Sigmoid colon (tissue), 7 donors: ENCODE measurements around the gene CBR3. TPM values are rescaled to one million over a fixed set of nuclear protein-coding genes. Genes with fewer than 3 reads are reported as not detected.
A peak's percentile ranks its signal among the peaks of the same experiment; 100 is the strongest.

ENCODE experiments used
- DNase-seq: peaks from one replicate; pipeline ENCODE4 v3.0.0-alpha.2; 2019
- H3K27ac ChIP-seq, 4 donors: fragments of 200-600 bp; sonication (generic); one replicate each; pipeline ENCODE4 v1.5.1; 2016 to 2019; ENCODE audit warnings: mild to moderate bottlenecking in 1 of 4
- H3K27me3 ChIP-seq, 3 donors: fragments of 200-600 bp; sonication (generic); one replicate each; pipeline ENCODE4 v1.5.1; 2019; ENCODE audit warnings: mild to moderate bottlenecking in 1 of 3
- H3K36me3 ChIP-seq, 4 donors: fragments of 200-600 bp; sonication (generic); one replicate each; pipeline ENCODE4 v1.5.1; 2016 to 2019
- H3K4me1 ChIP-seq, 4 donors: fragments of 200-600 bp; sonication (generic); one replicate each; pipeline ENCODE4 v1.5.1; 2017 to 2019
- H3K4me3 ChIP-seq, 4 donors: fragments of 200-600 bp; sonication (generic); one replicate each; pipeline ENCODE4 v1.5.1; 2017 to 2019; ENCODE audit warnings: mild to moderate bottlenecking in 2 of 4, moderate library complexity in 1 of 4
- H3K9me3 ChIP-seq, 4 donors: fragments of 200-600 bp in 3 of 4; sonication (generic) in 3 of 4; one replicate each; pipeline versions ENCODE4 v1.5.1 to v1.6.1; 2013 to 2019
- CTCF ChIP-seq, 4 experiments: fragments of 450-650 bp in 3 of 4; fragments of 200-600 bp in 1 of 4; IDR thresholded peaks; one replicate each; pipeline ENCODE4 v1.5.1; 2016 to 2019; ENCODE audit warnings: antibody characterized with exemption in 4 of 4, mild to moderate bottlenecking in 3 of 4, moderate library complexity in 2 of 4
- EP300 ChIP-seq, 4 donors: sonication (generic); formaldehyde crosslinking; IDR thresholded peaks; one replicate each; pipeline ENCODE4 v1.6.1; 2017; ENCODE audit warnings: antibody characterized with exemption in 4 of 4
- POLR2A ChIP-seq, 2 donors: fragments of 450-650 bp; IDR thresholded peaks; one replicate each; pipeline ENCODE4 v1.6.1; 2016; ENCODE audit warnings: antibody characterized with exemption in 2 of 2, mild to moderate bottlenecking in 2 of 2, moderate library complexity in 2 of 2
- POLR2AphosphoS5 ChIP-seq, 4 donors: sonication (generic); formaldehyde crosslinking; IDR thresholded peaks; one replicate each; pipeline ENCODE4 v1.6.1; 2017; ENCODE audit warnings: antibody characterized with exemption in 4 of 4
- WGBS, 2 donors: extraction: QIAGEN DNeasy Blood & Tissue Kit; methylation state at CpG; one replicate each; pipeline ENCODE4 v1.1.7; 2013; 5-methylcytosine and 5-hydroxymethylcytosine counted together
- intact Hi-C: fragments of 100-400 bp; cut with DNase I; formaldehyde crosslinking; loops from one replicate; pipeline ENCODE4 v1.15.1; 2023
- polyA plus RNA-seq, 3 donors: library from polyadenylated mRNA; stranded (reverse); fragments of 200-250 nt; gene quantifications; one replicate each; pipeline ENCODE4 v1.2.3, GENCODE V29; 2013
- total RNA-seq, 4 donors: library from RNA; depleted of rRNA; stranded (reverse); fragments of >200 nt; gene quantifications; one replicate each; pipeline ENCODE4 v1.1.0, GENCODE V29; 2016
- donor health status: healthy with polysubstance abuse.
- donor health status: Bipolar disorder and iron deficiency.
- donor health status: healthy.

Gene CBR3
- total and polyA plus RNA-seq, 7 donors, result 2.3 to 17.8 (median 10.2) TPM

DNA sequence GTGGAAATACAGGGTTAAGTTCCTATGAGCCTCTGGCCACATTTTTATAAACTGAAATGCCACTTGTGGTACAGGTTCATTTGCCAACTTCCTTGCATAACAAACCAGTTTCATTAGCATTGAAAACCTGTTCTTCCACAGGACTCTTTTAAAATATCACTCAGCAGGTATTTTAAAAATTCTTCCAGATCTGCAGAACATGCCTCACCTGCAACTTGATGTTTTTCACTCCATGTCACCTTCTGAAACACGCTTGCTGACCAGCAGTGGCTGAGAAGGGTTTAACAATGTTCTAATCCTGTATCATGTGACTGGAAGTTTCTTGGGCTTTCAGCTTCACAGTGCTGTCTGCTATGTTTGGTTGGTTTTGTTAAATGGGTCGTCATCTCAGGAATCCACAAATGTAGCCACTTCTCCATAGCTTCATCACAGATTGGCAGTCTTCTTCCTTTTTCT lies 17.6 kb upstream of the CBR3 start:
- Histone ChIP-seq H3K9me3 (no peaks in the 10 kb centered on the region), H3K27ac (no peak overlapping the region), H3K36me3 (no peaks in the 10 kb centered on the region), H3K27me3 (no peaks in the 10 kb centered on the region), H3K4me1 (peaks cover 0 to 12% (median 6%) of the 10 kb centered on the region in 4 donors), H3K4me3 (no peak overlapping the region)
- no peak for TF ChIP-seq POLR2A (IDR thresholded peaks at IDR 0.05)
- no peak for DNase-seq
- 79 to 84% methylated on average over 2 of the region's 2 CpGs for WGBS, 2 donors
- intact Hi-C loops, result no loop called here

DNA sequence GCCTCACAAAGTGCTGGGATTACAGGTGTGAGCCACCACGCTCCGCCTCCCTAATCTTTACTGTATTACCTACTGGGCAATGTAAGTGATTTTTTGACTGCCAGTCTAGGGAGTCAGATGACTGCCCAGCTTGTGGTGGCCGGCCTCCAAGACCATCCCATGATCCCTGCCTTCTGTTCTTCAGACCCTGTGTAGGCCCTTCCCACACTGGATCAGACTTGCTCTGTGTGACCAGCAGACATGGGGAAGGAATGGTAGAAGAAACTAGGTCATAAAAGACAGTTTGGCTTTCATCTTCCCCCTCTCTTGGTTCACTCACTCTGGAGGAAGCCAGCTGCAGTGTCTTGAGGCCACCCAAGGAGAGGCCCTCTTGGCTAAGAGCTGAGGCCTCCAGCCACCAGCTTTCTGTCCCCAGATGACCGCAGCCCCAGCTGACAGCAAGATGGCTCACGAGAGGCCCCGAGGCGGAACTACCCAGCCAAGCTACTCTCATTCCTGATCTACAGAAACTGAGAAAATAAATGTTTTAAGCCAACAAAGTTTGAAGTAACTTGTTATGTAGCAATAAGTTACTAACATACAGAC lies 14.5 kb upstream of the CBR3 start:
- H3K9me3 ChIP-seq, result no peaks in the 10 kb centered on the region
- TF ChIP-seq EP300 (IDR thresholded peaks at IDR 0.05) (no peak), POLR2AphosphoS5 (IDR thresholded peaks at IDR 0.05) (peak in 1 of 4 donors; percentile 12)
- WGBS, 2 donors, result 83 to 90% methylated on average over 7 of the region's 7 CpGs
- H3K27me3 ChIP-seq, result no peaks in the 10 kb centered on the region
- no peaks in the 10 kb centered on the region for H3K36me3 ChIP-seq
- peak; percentile 79 for DNase-seq
- no peak overlapping the region for H3K4me3 ChIP-seq
- intact Hi-C loops, result no loop called here
- no peaks in the 10 kb centered on the region for H3K4me1 ChIP-seq
- peak overlapping the region in 1 of 4 donors; percentile 8 for H3K27ac ChIP-seq

- H3K36me3 ChIP-seq, result no peaks in the 10 kb centered on the region
- WGBS, 2 donors, result 51 to 70% methylated on average over 4 of the region's 4 CpGs
- H3K9me3 ChIP-seq, result no peaks in the 10 kb centered on the region
- no peak for DNase-seq
- peak in 1 of 4 experiments; percentile 26 for TF ChIP-seq CTCF (IDR thresholded peaks at IDR 0.05)
- TF ChIP-seq EP300 (IDR thresholded peaks at IDR 0.05), result no peak
- intact Hi-C loops, result no loop called here
- H3K27me3 ChIP-seq, result no peaks in the 10 kb centered on the region
- peaks cover 0 to 5% (median 2%) of the 10 kb centered on the region in 4 donors for H3K4me1 ChIP-seq
- H3K4me3 ChIP-seq, result no peak overlapping the region
- no peak overlapping the region for H3K27ac ChIP-seq
Observed at GRCh38 chr21:36122977-36123376, 11.9 kb upstream of the CBR3 start.

- WGBS, 2 donors, result 92 to 93% methylated on average over 2 of the region's 2 CpGs
- peaks cover 0 to 5% (median 2%) of the 10 kb centered on the region in 4 donors for H3K4me1 ChIP-seq
- H3K36me3 ChIP-seq, result no peaks in the 10 kb centered on the region
- no peak overlapping the region for H3K27ac ChIP-seq
- no peaks in the 10 kb centered on the region for H3K9me3 ChIP-seq
- no peak for DNase-seq
- H3K27me3 ChIP-seq, result no peaks in the 10 kb centered on the region
- intact Hi-C loops, result no loop called here
- TF ChIP-seq CTCF (IDR thresholded peaks at IDR 0.05) (no peak), POLR2AphosphoS5 (IDR thresholded peaks at IDR 0.05) (no peak), EP300 (IDR thresholded peaks at IDR 0.05) (no peak), POLR2A (IDR thresholded peaks at IDR 0.05) (no peak)
- no peak overlapping the region for H3K4me3 ChIP-seq
Observed at GRCh38 chr21:36124395-36124794, 10.5 kb upstream of the CBR3 start.

DNA sequence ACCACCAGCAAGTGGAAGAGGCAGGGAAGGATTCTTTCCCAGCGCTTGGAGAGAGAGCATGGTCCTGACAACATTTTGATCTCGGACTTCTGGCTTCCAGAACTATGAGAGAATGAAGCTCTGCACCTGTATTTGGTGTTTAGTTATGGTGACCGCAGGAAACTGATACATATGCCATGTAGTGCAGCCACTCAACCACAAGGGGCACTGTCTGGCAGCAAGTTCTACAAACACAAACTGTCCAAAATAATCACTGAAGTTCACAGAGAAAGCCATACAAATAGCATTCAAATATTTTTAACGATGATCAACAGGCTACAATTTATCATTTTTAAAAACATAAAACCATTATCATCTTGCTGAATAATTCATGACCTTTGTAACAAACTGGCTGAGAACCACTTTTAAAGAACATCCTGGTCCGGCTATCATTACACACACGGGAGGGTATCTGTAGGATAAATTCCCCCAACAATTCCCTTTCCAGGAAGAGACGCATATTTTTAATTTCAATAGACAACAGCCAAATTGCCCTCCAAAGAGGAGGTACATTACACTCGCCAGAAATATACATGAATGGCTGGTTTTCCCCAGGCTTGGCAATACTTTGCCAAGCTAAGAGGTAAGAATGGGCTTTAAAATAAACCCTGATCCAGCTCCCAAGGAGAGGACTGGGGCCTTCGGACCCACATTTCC lies 9.2 kb upstream of the CBR3 start:
- no peaks in the 10 kb centered on the region for H3K9me3 ChIP-seq
- H3K36me3 ChIP-seq, result no peaks in the 10 kb centered on the region
- no peaks in the 10 kb centered on the region for H3K27me3 ChIP-seq
- intact Hi-C loops, result no loop called here
- H3K27ac ChIP-seq, result peak overlapping the region in 2 of 4 donors; percentile 10 to 14
- no peak for DNase-seq
- H3K4me3 ChIP-seq, result no peak overlapping the region
- 18 to 36% methylated on average over 9 of the region's 9 CpGs for WGBS, 2 donors
- TF ChIP-seq POLR2A (IDR thresholded peaks at IDR 0.05) (no peak), CTCF (IDR thresholded peaks at IDR 0.05) (peak; percentile 25 to 85 (median 82))
- H3K4me1 ChIP-seq, result peaks cover 0 to 7% (median 5%) of the 10 kb centered on the region in 4 donors
